GM18511 (cell line): ENCODE data around the gene GAS6.

ENCODE experiments used
- ATAC-seq: cut with Tn5 transposase; IDR thresholded peaks from one replicate; pipeline ENCODE4 v1.9.1; 2021; ENCODE audit warnings: mild to moderate bottlenecking, moderate library complexity; ENCODE audit not compliant: unreplicated experiment

GAS6 gene

GRCh38 chr13:113781571-113781970 lies 82.3 kb downstream of the GAS6 start:
- no peak for ATAC-seq

DNA sequence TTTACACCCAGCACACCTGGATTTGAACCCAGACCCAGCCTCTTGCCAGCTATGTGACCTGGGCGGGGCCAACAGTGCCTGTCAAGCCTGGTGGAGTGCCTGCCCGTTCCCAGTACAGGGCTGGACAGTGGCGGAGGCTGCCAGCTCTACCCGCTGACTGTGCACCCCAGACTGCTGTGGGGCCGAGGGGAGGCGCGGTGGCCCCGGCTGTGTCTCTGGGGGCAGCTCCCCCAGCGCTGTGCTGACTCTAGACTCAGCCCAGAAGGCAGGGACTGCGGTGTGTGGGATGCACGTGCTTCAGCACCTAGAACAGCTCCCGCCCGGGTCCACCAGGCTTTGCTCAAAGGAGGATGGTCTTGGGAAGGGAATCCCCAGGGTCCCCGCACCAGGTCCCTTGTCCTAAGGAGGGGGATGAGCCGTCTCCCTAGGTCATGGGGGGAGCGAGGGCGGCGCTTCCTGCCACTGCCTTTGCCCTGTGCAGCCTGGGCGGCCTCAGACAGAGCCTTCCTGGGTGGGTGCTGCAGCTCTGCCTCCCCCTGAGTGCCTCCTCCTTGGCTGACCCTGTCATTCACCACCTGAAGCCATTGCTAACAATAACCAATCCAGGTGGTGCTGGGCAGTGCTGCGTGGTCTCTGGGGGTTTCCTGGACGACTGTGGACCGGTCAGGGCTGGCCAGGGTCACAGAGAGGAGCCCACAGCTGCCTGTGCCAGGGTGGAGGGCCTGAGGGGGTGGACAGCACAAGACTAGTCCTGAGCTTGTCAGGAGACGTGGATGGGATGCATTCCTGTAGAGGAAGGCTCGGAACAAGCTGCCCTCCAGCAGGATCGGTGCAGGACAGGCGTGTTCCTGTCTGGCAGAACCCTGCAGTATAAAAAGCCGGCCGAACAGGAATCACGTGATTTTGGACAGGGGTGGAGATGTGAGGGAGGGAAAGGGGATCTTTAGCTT lies 86.3 kb downstream of the GAS6 start:
- no peak for ATAC-seq

GRCh38 chr13:113776231-113777125 lies 87.4 kb downstream of the GAS6 start:
- ATAC-seq, result no peak

DNA sequence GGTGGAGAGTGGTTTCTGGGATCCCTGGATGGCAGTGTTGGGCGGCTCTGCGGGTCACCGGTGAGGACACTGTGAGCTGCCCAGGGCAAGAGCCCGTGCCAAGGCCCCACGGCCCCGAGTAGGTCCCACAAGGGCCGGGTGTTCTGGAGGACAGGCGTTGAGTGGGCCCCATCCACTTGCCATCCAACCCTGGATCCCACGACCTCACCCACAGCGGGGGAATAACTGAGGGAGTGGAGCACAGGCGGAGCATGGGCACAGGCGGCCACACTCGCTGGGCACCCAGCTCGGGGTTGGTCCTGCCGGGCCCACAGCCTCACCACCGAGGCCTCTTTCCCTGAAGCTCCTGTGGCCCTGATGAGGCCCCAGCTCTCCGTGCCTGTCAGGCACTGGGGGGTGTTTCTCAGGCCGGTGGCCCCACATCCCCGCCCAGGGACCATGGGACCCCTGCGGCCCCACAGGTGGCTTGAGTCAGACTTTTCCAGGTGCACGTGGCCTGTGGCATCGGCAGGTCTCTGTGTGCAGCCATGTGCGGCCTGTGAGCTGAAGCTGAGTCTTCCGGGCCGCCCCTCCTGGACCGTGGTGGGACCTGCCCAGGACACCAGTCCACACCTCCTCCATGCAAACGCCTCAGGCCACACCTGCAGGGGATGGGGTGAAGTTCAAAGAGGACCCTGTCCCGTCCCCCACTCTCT lies 88.3 kb downstream of the GAS6 start:
- ATAC-seq, result no peak

GRCh38 chr13:113774177-113775107 lies 89.4 kb downstream of the GAS6 start:
- no peak for ATAC-seq

- no peak for ATAC-seq
Observed at GRCh38 chr13:113771709-113772331, 92.1 kb downstream of the GAS6 start.

DNA sequence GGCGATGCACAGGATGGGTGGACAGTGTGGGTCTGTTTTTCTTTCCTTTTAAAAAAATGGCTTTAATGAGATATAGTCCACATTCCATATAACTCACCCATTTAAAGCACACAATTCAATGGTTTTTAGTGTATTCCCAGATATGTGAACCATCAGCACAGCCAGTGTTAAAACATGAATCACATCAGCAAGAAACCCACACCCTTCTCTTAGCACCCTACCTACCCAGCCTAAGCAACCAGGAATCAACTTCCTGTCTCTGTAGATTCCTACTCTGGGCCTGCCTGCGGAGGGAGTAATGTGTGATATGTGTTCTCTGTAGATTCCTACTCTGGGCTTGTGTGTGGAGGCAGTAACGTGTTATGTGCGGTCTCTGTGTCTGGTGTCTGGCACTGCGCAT lies 92.9 kb downstream of the GAS6 start:
- ATAC-seq, result no peak
